Mesangial cell (primary cell): Measurements from ENCODE around the gene ZNF189. TPM values are rescaled to one million over a fixed set of nuclear protein-coding genes. Genes with fewer than 3 reads are reported as not detected.

Experiments
- total RNA-seq: library from RNA; depleted of rRNA; stranded (reverse); fragments of >200 nt; gene quantifications from 2 replicates; pipeline ENCODE4 v1.2.3, GENCODE V29; 2015

The ZNF189 gene
- total RNA-seq = 4.4 and 8.2 TPM in 2 replicates

GRCh38 chr9:101398068-101398929 is at the start of gene ZNF189, which contains the start of gene MRPL50:
Gene ZNF189, plus strand, starts transcription at chr9:101398851. Its CDS starts 306 bp downstream, at chr9:101399157.
Gene MRPL50, minus strand, starts transcription at chr9:101398618. Its CDS starts 26 bp downstream, at chr9:101398592.

GRCh38 chr9:101384873-101385536 is 13.6 kb upstream of the ZNF189 start, which contains the start of gene BAAT:
Gene BAAT, minus strand, starts transcription at chr9:101385006. Its CDS starts 13,602 bp downstream, at chr9:101371404.

GRCh38 chr9:101435601-101436079 is 37.0 kb downstream of the ZNF189 start, which contains the start of gene ALDOB:
Gene ALDOB, minus strand, starts transcription at chr9:101435774. Its CDS starts 4,887 bp downstream, at chr9:101430887.

Other genes with a start within 250 kb of the ZNF189 start
- 0.13 and 0.16 TPM in 2 replicates for gene BAAT, start 13.8 kb upstream of the ZNF189 start, total RNA-seq
- gene MRPL50, start 233 bp upstream of the ZNF189 start, total RNA-seq = 7.4 and 8.6 TPM in 2 replicates
- not detected in 2 replicates for gene ALDOB, start 36.9 kb downstream of the ZNF189 start, total RNA-seq
- 10.3 and 10.9 TPM in 2 replicates for gene RNF20, start 135.0 kb downstream of the ZNF189 start, total RNA-seq
- not detected in 2 replicates for gene PPP3R2, start 196.1 kb downstream of the ZNF189 start, total RNA-seq